HepG2 (cell line): ENCODE measurements around the gene PNPLA2. TPM values are rescaled to one million over a fixed set of nuclear protein-coding genes. Genes with fewer than 3 reads are reported as not detected.

Experiments
- ATAC-seq: fragments of 200-7000 bp; cut with Tn5 transposase; 3 replicates; pipeline ENCODE4 v1.9.1; 2020; ENCODE audit warnings: mild to moderate bottlenecking, moderate library complexity
- BruUV-seq: library from RNA; stranded (reverse); fragments of 400-500 nt; replicated peaks from 2 replicates; lab custom pipeline; 2021; lab: Mats Ljungman, UMichigan
- CTCF ChIA-PET: fragments of 300-600 bp; formaldehyde crosslinking; extraction: SDS; loops from one replicate; lab custom pipeline; 2021; ENCODE audit warnings: low total read pairs, inconsistent platforms, low intra/inter-chr PET ratio; lab: Yijun Ruan, JAX
- POLR2A ChIA-PET: fragments of 350-600 bp; sonication (Branson Sonifier 250); formaldehyde crosslinking; loops from one replicate; lab custom pipeline; 2020; ENCODE audit warnings: antibody characterized with exemption, inconsistent platforms; lab: Yijun Ruan, JAX
- DNase-seq: peaks from one replicate; pipeline ENCODE4 v3.0.0-alpha.2; 2015; ENCODE audit warnings: low spot score
- FAIRE-seq: peaks from 3 replicates; lab custom pipeline; 2011; peaks lifted over from hg19 to GRCh38; lab: Jason Lieb, UNC
- H2AFZ ChIP-seq: one replicate; pipeline ENCODE4 v1.6.1; 2011; ENCODE audit warnings: low read length, inconsistent platforms
- H3K27ac ChIP-seq: fragments of 300-600 bp; 3 replicates; pipeline ENCODE4 v1.8.0; 2011; ENCODE audit warnings: mixed run types, mild to moderate bottlenecking, mixed read lengths, low read length, inconsistent platforms; ENCODE audit not compliant: insufficient read depth; ENCODE audit errors: extremely low read length
- H3K27me3 ChIP-seq, 2 experiments: fragments of 200-600 bp in 1 of 2; 2 replicates in 1 of 2; 3 replicates in 1 of 2; pipeline versions ENCODE4 v1.6.0 to v1.8.0; 2011; ENCODE audit warnings: low read length in 2 of 2, mild to moderate bottlenecking in 2 of 2, moderate library complexity in 2 of 2, inconsistent platforms in 1 of 2; ENCODE audit not compliant: insufficient read depth in 2 of 2, control insufficient read depth in 1 of 2
- H3K36me3 ChIP-seq, 2 experiments: fragments of 200-600 bp in 1 of 2; replicated peaks in 1 of 2; 2 replicates in 1 of 2; 3 replicates in 1 of 2; pipeline versions ENCODE4 v1.5.1 to v1.8.0; 2011; ENCODE audit warnings: low read length in 2 of 2, inconsistent platforms in 1 of 2; ENCODE audit not compliant: insufficient read depth in 2 of 2, control insufficient read depth in 1 of 2
- H3K4me1 ChIP-seq: 2 replicates; pipeline ENCODE4 v1.5.1; 2012; ENCODE audit warnings: low read length, inconsistent platforms; ENCODE audit not compliant: insufficient read depth
- H3K4me2 ChIP-seq: 2 replicates; pipeline ENCODE4 v1.6.0; 2011; ENCODE audit warnings: low read depth, low read length, inconsistent platforms
- H3K4me3 ChIP-seq, 3 experiments: fragments of 200-600 bp in 1 of 3; sonication (generic), shearing (Covaris generic) in 1 of 3; replicated peaks in 1 of 3; 2 replicates each; pipeline ENCODE4 v1.5.1; 2011 to 2016; ENCODE audit warnings: low read length in 3 of 3, inconsistent platforms in 2 of 3, low read depth in 2 of 3, mild to moderate bottlenecking in 2 of 3, control low read depth in 1 of 3, mixed read lengths in 1 of 3; ENCODE audit not compliant: insufficient read depth in 1 of 3
- H3K79me2 ChIP-seq: one replicate; pipeline ENCODE4 v1.6.1; 2011; ENCODE audit warnings: low read length, inconsistent platforms; ENCODE audit not compliant: insufficient read depth
- H3K9ac ChIP-seq: 2 replicates; pipeline ENCODE4 v1.6.0; 2011; ENCODE audit warnings: mild to moderate bottlenecking, low read depth, low read length, inconsistent platforms; ENCODE audit not compliant: insufficient read depth
- H3K9me3 ChIP-seq: 2 replicates; pipeline ENCODE4 v1.5.1; 2012; ENCODE audit warnings: mild to moderate bottlenecking, low read length
- H4K20me1 ChIP-seq: 2 replicates; pipeline ENCODE4 v1.6.0; 2011; ENCODE audit warnings: inconsistent platforms, mild to moderate bottlenecking, low read length, moderate library complexity; ENCODE audit not compliant: insufficient read depth
- MIER3 ChIP-seq: IDR thresholded peaks from 2 replicates; pipeline ENCODE4 v1.6.1; 2016; ENCODE audit warnings: missing compliant biosample characterization, borderline replicate concordance
- NR2C2 ChIP-seq: sonication (generic); formaldehyde crosslinking; IDR thresholded peaks from 2 replicates; pipeline ENCODE4 v1.4.0; 2020; ENCODE audit warnings: missing genetic modification reagents, mild to moderate bottlenecking, moderate library complexity, borderline replicate concordance
- RBFOX2 ChIP-seq: fragments of 200-400 bp; formaldehyde crosslinking; IDR thresholded peaks from 2 replicates; pipeline ENCODE4 v1.6.1; 2017; ENCODE audit warnings: low read depth, mild to moderate bottlenecking, low read length
- ZFY ChIP-seq: sonication (generic); formaldehyde crosslinking; IDR thresholded peaks from 2 replicates; pipeline ENCODE4 v1.4.0; 2020; ENCODE audit warnings: missing genetic modification reagents
- ZNF574 ChIP-seq: sonication (generic); formaldehyde crosslinking; IDR thresholded peaks from 2 replicates; pipeline ENCODE4 v1.4.0; 2020; ENCODE audit warnings: missing genetic modification reagents
- ZNF766 ChIP-seq: sonication (generic); formaldehyde crosslinking; IDR thresholded peaks from 2 replicates; pipeline ENCODE4 v1.5.0; 2020; ENCODE audit warnings: missing genetic modification reagents, borderline replicate concordance
- WGBS: methylation state at CpG from one replicate; pipeline ENCODE4 v1.1.6; 2017; ENCODE audit warnings: low lambda C conversion rate; 5-methylcytosine and 5-hydroxymethylcytosine counted together
- in situ Hi-C: cut with HindIII; loops from 2 replicates; pipeline ENCODE4 v1.10.0; 2017; ENCODE audit warnings: low pct_unique_long_range_greater_than_20kb; ENCODE audit not compliant: extremely low pct_ligation_motif_present
- intact Hi-C: fragments of 100-400 bp; cut with micrococcal nuclease; formaldehyde crosslinking; loops from one replicate; pipeline ENCODE4 v1.10.0; 2022; ENCODE audit not compliant: unreplicated experiment
- polyA plus RNA-seq, 8 experiments: library from polyadenylated mRNA; depleted of rRNA in 3 of 8; stranded (reverse) in 7 of 8; unstranded in 1 of 8; fragments of >200 nt; fragmentation: Illumina TruSeq in 4 of 8; extraction: Trizol in 4 of 8; gene quantifications; 2 replicates each; pipeline versions ENCODE4 v1.2.1 to v1.2.3, GENCODE V29; 2011 to 2016; ENCODE audit warnings: low read depth in 4 of 8, missing spikeins in 1 of 8, mixed read lengths in 1 of 8; ENCODE audit not compliant: insufficient read depth in 1 of 8
- total RNA-seq, 5 experiments: library from RNA; depleted of rRNA; stranded (reverse); fragments of >200 nt; fragmentation: Illumina TruSeq; extraction: Trizol; gene quantifications; 2 replicates each; pipeline ENCODE4 v1.2.3, GENCODE V29; 2016; ENCODE audit warnings: low read depth in 1 of 5
- TF ChIP-seq, protein P1 (sequence below): sonication (generic); formaldehyde crosslinking; IDR thresholded peaks from 2 replicates; pipeline ENCODE4 v1.8.1; 2023; ENCODE audit warnings: mild to moderate bottlenecking, missing genetic modification reagents
- TF ChIP-seq, protein P2 (sequence below): sonication (generic); formaldehyde crosslinking; IDR thresholded peaks from 2 replicates; pipeline ENCODE4 v1.8.1; 2023; ENCODE audit warnings: mild to moderate bottlenecking, inconsistent platforms, moderate library complexity, missing genetic modification reagents, borderline replicate concordance
- TF ChIP-seq, protein P3 (sequence below): sonication (generic); formaldehyde crosslinking; IDR thresholded peaks from 2 replicates; pipeline ENCODE4 v1.4.0; 2020; ENCODE audit warnings: mild to moderate bottlenecking, missing genetic modification reagents
- TF ChIP-seq, protein P4 (sequence below): sonication (generic); formaldehyde crosslinking; IDR thresholded peaks from 2 replicates; pipeline ENCODE4 v1.4.0; 2020; ENCODE audit warnings: missing genetic modification reagents

The PNPLA2 gene
- total and polyA plus RNA-seq, 2 of the 13 experiments (the other 11 are each of a cell fraction or from before 2014, with no cell fraction given) = 10.5 to 43.2 TPM

- Histone ChIP-seq H3K4me3 (no peak overlapping the region), H3K4me2 (no peak overlapping the region), H3K79me2 (peaks cover 14% of the 10 kb centered on the region), H4K20me1 (peaks cover under 1% of the 10 kb centered on the region; the same call in 1 of the 2 replicates), H3K27ac (peak overlapping the region; percentile 50), H3K4me1 (peaks cover 25% of the 10 kb centered on the region), H3K27me3 (no peaks in the 10 kb centered on the region), H3K9ac (no peak overlapping the region), H2AFZ (no peak overlapping the region), H3K36me3 (peaks cover 21 to 47% of the 10 kb centered on the region in 2 experiments; a peak in 4 of 5 replicates), H3K9me3 (no peaks in the 10 kb centered on the region)
- no peak for DNase-seq
- ChIA-PET POLR2A (no interaction called here), CTCF (no interaction called here)
- WGBS = 77% methylated on average over 12 of the region's 23 CpGs
- FAIRE-seq = no peak
- ATAC-seq = peak; percentile 9; the same call in 2 of the 3 replicates
- intact Hi-C loops (no loop called here), in situ Hi-C loops (loop anchor here (5.0 kb wide), 1 partner anchor 108 kb away; no protein-coding TSS in a partner anchor)
- TSS peak; percentile 40 for BruUV-seq
- TF ChIP-seq, protein P1, sequence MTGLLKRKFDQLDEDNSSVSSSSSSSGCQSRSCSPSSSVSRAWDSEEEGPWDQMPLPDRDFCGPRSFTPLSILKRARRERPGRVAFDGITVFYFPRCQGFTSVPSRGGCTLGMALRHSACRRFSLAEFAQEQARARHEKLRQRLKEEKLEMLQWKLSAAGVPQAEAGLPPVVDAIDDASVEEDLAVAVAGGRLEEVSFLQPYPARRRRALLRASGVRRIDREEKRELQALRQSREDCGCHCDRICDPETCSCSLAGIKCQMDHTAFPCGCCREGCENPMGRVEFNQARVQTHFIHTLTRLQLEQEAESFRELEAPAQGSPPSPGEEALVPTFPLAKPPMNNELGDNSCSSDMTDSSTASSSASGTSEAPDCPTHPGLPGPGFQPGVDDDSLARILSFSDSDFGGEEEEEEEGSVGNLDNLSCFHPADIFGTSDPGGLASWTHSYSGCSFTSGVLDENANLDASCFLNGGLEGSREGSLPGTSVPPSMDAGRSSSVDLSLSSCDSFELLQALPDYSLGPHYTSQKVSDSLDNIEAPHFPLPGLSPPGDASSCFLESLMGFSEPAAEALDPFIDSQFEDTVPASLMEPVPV (CRISPR knock-in tag) = no peak
- TF ChIP-seq MIER3 = no peak
- TF ChIP-seq, protein P2, sequence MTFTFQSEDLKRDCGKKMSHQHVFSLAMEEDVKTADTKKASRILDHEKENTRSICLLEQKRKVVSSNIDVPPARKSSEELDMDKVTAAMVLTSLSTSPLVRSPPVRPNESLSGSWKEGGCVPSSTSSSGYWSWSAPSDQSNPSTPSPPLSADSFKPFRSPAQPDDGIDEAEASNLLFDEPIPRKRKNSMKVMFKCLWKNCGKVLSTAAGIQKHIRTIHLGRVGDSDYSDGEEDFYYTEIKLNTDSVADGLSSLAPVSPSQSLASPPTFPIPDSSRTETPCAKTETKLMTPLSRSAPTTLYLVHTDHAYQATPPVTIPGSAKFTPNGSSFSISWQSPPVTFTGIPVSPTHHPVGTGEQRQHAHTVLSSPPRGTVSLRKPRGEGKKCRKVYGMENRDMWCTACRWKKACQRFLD = no peak
- TF ChIP-seq, protein P3, sequence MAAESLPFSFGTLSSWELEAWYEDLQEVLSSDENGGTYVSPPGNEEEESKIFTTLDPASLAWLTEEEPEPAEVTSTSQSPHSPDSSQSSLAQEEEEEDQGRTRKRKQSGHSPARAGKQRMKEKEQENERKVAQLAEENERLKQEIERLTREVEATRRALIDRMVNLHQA = no peak
- TF ChIP-seq, protein P4, sequence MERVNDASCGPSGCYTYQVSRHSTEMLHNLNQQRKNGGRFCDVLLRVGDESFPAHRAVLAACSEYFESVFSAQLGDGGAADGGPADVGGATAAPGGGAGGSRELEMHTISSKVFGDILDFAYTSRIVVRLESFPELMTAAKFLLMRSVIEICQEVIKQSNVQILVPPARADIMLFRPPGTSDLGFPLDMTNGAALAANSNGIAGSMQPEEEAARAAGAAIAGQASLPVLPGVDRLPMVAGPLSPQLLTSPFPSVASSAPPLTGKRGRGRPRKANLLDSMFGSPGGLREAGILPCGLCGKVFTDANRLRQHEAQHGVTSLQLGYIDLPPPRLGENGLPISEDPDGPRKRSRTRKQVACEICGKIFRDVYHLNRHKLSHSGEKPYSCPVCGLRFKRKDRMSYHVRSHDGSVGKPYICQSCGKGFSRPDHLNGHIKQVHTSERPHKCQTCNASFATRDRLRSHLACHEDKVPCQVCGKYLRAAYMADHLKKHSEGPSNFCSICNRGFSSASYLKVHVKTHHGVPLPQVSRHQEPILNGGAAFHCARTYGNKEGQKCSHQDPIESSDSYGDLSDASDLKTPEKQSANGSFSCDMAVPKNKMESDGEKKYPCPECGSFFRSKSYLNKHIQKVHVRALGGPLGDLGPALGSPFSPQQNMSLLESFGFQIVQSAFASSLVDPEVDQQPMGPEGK = peak; percentile 93
- TF ChIP-seq ZNF766 = no peak
- TF ChIP-seq ZNF574 (CRISPR knock-in tag) = peak; percentile 26; the same call in 1 of the 2 replicates
- no peak for TF ChIP-seq NR2C2 (CRISPR knock-in tag)
- TF ChIP-seq ZFY (CRISPR knock-in tag) = peak; percentile 30; the same call in 1 of the 2 replicates
- 0 out of 2 replicates have a peak, but pooled peaks have one; percentile 26 for TF ChIP-seq RBFOX2
These were observed 48.6 kb upstream of the PNPLA2 start for GRCh38 chr11:769887-770641.
